Esophagus muscularis mucosa (tissue), 4 donors: ENCODE data around the gene CDK5R2. TPM values are rescaled to one million over a fixed set of nuclear protein-coding genes. Genes with fewer than 3 reads are reported as not detected.

ENCODE experiments used
- DNase-seq: peaks from one replicate; pipeline ENCODE4 v3.0.0-alpha.2; 2017; ENCODE audit errors: extremely low spot score
- H3K27ac ChIP-seq, 4 donors: fragments of 200-600 bp; sonication (generic); replicated peaks in 1 of 4; 1 replicate in 3 of 4; 2 replicates in 1 of 4; pipeline ENCODE4 v1.5.1; 2016 to 2019; ENCODE audit warnings: mild to moderate bottlenecking in 1 of 4
- H3K27me3 ChIP-seq, 4 donors: fragments of 200-600 bp; sonication (generic); one replicate each; pipeline versions ENCODE4 v1.5.1 to v1.6.0; 2016 to 2019
- H3K36me3 ChIP-seq, 4 donors: fragments of 200-600 bp; sonication (generic); one replicate each; pipeline ENCODE4 v1.5.1; 2016 to 2019
- H3K4me1 ChIP-seq, 4 donors: fragments of 200-600 bp; sonication (generic); one replicate each; pipeline ENCODE4 v1.5.1; 2016 to 2019
- H3K4me3 ChIP-seq, 4 donors: fragments of 200-600 bp; sonication (generic); 1 replicate in 2 of 4; 2 replicates in 2 of 4; pipeline ENCODE4 v1.5.1; 2016 to 2019; ENCODE audit warnings: mild to moderate bottlenecking in 4 of 4, moderate library complexity in 1 of 4
- H3K9me3 ChIP-seq, 4 donors: fragments of 200-600 bp; sonication (generic); 1 replicate in 3 of 4; 2 replicates in 1 of 4; pipeline ENCODE4 v1.5.1; 2016 to 2019
- CTCF ChIP-seq, 3 experiments: fragments of 200-600 bp in 2 of 3; fragments of 450-650 bp in 1 of 3; sonication (generic) in 2 of 3; IDR thresholded peaks; one replicate each; pipeline ENCODE4 v1.5.1; 2017 to 2019; ENCODE audit warnings: antibody characterized with exemption in 3 of 3, mild to moderate bottlenecking in 2 of 3, moderate library complexity in 1 of 3
- EP300 ChIP-seq: sonication (generic); formaldehyde crosslinking; IDR thresholded peaks from one replicate; pipeline ENCODE4 v1.6.1; 2017; ENCODE audit warnings: antibody characterized with exemption
- POLR2A ChIP-seq: fragments of 450-650 bp; IDR thresholded peaks from one replicate; pipeline ENCODE4 v1.6.1; 2017; ENCODE audit warnings: antibody characterized with exemption, moderate library complexity, mild to moderate bottlenecking, low read depth
- POLR2AphosphoS5 ChIP-seq, 2 donors: sonication (generic); formaldehyde crosslinking; IDR thresholded peaks; one replicate each; pipeline ENCODE4 v1.6.1; 2017; ENCODE audit warnings: antibody characterized with exemption in 2 of 2
- WGBS: methylation state at CpG from one replicate; pipeline ENCODE4 v1.1.5; 2018; 5-methylcytosine and 5-hydroxymethylcytosine counted together
- intact Hi-C: fragments of 100-400 bp; cut with DNase I; formaldehyde crosslinking; loops from one replicate; pipeline ENCODE4 v1.15.1; 2023
- total RNA-seq, 4 donors: library from RNA; depleted of rRNA; stranded (reverse); fragments of >200 nt; gene quantifications; one replicate each; pipeline versions ENCODE4 v1.1.0 to v1.2.1, GENCODE V29; 2016

The CDK5R2 gene
- total RNA-seq, 4 donors from 2014 or later: under 0.01 to 0.52 (median 0.33) TPM; not detected in 1

GRCh38 chr2:218963601-218964000, 4.1 kb downstream of the CDK5R2 start:
- Histone ChIP-seq H3K27me3 (peaks cover 0 to 89% (median 58%) of the 10 kb centered on the region in 4 donors), H3K36me3 (no peaks in the 10 kb centered on the region), H3K4me1 (peaks cover 0 to 46% (median 33%) of the 10 kb centered on the region in 4 donors), H3K9me3 (no peaks in the 10 kb centered on the region), H3K4me3 (no peak overlapping the region), H3K27ac (no peak overlapping the region)
- no peak for TF ChIP-seq POLR2AphosphoS5 (IDR thresholded peaks at IDR 0.05)
- no peak for TF ChIP-seq POLR2A
- no peak for TF ChIP-seq EP300
- no peak for TF ChIP-seq CTCF (IDR thresholded peaks at IDR 0.05)
- no peak for DNase-seq
- intact Hi-C loops: no loop called here
- WGBS: 11% methylated on average over 5 of the region's 5 CpGs

- TF ChIP-seq EP300 (no peak), POLR2AphosphoS5 (IDR thresholded peaks at IDR 0.05) (no peak), CTCF (IDR thresholded peaks at IDR 0.05) (no peak)
- WGBS: 33% methylated on average over 5 of the region's 5 CpGs
- Histone ChIP-seq H3K36me3 (no peaks in the 10 kb centered on the region), H3K4me1 (peaks cover 0 to 42% (median 30%) of the 10 kb centered on the region in 4 donors), H3K27me3 (peaks cover 0 to 89% (median 55%) of the 10 kb centered on the region in 4 donors), H3K4me3 (no peak overlapping the region), H3K27ac (no peak overlapping the region), H3K9me3 (no peaks in the 10 kb centered on the region)
- DNase-seq: no peak
- intact Hi-C loops: no loop called here
These were observed 4.7 kb downstream of the CDK5R2 start for GRCh38 chr2:218964041-218964771.

- peaks cover 0 to 79% (median 4%) of the 10 kb centered on the region in 4 donors for H3K27me3 ChIP-seq
- H3K9me3 ChIP-seq: peaks cover 0 to 4% (median 0%) of the 10 kb centered on the region in 4 donors
- WGBS: 17% methylated on average over 1 of the region's 1 CpG
- intact Hi-C loops: no loop called here
- no peaks in the 10 kb centered on the region for H3K4me1 ChIP-seq
- no peak overlapping the region for H3K27ac ChIP-seq
- H3K36me3 ChIP-seq: no peaks in the 10 kb centered on the region
- DNase-seq: no peak
- no peak for TF ChIP-seq POLR2AphosphoS5 (IDR thresholded peaks at IDR 0.05)
- TF ChIP-seq EP300: no peak
- no peak for TF ChIP-seq POLR2A
- no peak overlapping the region for H3K4me3 ChIP-seq
These were observed 11.4 kb downstream of the CDK5R2 start for GRCh38 chr2:218970894-218971293.

- Histone ChIP-seq H3K9me3 (peaks cover 0 to 2% (median 0%) of the 10 kb centered on the region in 4 donors), H3K27ac (no peak overlapping the region), H3K36me3 (no peaks in the 10 kb centered on the region), H3K4me3 (no peak overlapping the region), H3K27me3 (peaks cover 0 to 90% (median 19%) of the 10 kb centered on the region in 4 donors), H3K4me1 (peaks cover 5 to 7% (median 7%) of the 10 kb centered on the region in 4 donors)
- DNase-seq: no peak
- 76% methylated on average over 4 of the region's 4 CpGs for WGBS
- no peak for TF ChIP-seq POLR2AphosphoS5 (IDR thresholded peaks at IDR 0.05)
- no peak for TF ChIP-seq EP300
- no peak for TF ChIP-seq CTCF (IDR thresholded peaks at IDR 0.05)
- TF ChIP-seq POLR2A: no peak
- intact Hi-C loops: no loop called here
These were observed 15.8 kb downstream of the CDK5R2 start for GRCh38 chr2:218975060-218975777.
